ENCODE measurements around the gene SUMF1.

The SUMF1 gene

DNA sequence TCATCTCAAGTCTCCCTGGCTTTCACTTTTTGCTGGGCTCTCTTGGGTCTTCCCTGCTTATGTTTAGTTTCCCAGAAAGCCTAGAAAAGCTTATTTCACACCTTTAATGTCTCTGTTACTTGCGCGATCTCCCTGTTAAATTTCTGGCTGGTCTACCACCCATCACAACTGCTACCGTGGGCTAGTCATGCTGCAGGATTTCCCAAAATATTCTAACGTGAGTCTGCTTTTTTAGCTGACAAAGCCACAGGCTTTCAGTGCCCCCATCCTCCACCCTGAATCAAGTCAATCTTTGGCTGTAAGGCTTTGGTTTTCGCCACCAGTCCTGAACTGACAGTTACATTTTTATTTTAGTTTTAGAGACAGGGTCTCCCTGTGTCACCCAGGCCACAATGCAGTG is 74.1 kb downstream of the SUMF1 start:
- ChIA-PET POLR2A (no interaction called here), CTCF (interaction anchor here (1.1 kb wide), 1 partner anchor 42 kb away, joined by 3 read pairs; no protein-coding TSS in a partner anchor)
- DNase-seq (ENCODE audit: low read depth, low spot score): no peak
- no peak overlapping the region for H3K4me3 ChIP-seq (ENCODE audit: low read depth, low read length)
- TF ChIP-seq, protein P1, sequence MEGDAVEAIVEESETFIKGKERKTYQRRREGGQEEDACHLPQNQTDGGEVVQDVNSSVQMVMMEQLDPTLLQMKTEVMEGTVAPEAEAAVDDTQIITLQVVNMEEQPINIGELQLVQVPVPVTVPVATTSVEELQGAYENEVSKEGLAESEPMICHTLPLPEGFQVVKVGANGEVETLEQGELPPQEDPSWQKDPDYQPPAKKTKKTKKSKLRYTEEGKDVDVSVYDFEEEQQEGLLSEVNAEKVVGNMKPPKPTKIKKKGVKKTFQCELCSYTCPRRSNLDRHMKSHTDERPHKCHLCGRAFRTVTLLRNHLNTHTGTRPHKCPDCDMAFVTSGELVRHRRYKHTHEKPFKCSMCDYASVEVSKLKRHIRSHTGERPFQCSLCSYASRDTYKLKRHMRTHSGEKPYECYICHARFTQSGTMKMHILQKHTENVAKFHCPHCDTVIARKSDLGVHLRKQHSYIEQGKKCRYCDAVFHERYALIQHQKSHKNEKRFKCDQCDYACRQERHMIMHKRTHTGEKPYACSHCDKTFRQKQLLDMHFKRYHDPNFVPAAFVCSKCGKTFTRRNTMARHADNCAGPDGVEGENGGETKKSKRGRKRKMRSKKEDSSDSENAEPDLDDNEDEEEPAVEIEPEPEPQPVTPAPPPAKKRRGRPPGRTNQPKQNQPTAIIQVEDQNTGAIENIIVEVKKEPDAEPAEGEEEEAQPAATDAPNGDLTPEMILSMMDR (IDR thresholded peaks at IDR 0.05; ENCODE audit: insufficient read depth, low read length, missing control alignments): no peak

DNA sequence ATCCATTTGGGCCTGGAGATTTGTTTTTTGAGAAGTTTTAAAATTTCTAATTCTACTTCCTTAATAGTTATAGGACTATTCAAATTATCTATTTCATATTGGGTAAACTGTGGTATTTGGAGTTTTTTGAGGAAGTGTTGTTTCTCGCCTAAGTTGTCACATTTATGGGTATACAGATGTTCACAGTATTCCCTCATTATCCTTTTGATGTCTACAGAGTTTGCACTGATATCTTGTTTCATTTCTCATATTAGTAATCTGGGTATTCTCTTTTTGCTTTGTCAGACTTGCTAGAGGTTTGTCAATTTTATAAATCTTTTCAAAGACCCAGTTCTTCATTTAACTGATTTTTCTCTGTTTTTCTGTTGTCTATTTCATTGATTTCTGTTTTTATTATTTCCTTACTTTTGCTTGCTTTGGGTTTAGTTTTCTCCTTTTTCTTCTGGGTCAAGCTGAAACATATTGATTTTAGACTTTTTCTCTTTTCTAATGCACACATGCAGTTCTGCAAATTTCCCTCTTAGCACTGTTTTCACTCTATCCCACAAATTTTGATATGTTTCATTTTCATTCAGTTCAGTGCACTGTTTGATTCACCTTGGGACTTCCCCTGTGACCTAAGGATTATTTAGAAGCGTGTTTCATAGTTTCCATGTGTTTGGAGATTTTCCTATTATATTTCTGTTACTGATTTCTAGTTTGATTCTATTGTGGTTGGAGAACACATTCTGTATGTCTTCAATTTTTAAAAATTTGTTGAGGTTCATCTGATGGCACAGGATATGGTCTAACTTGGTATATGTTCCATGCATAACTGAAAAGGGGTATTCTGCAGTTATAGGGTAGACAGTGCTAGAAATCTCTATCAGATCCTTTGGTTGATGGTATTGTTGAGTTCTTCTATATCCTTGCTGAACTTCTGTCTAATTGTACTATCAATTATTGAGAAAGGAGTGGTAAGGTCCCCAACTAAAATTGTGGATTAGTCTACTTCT is 79.6 kb downstream of the SUMF1 start:
- no peak overlapping the region for H3K4me3 ChIP-seq (ENCODE audit: low read depth, low read length)
- ChIA-PET CTCF (no interaction called here), POLR2A (no interaction called here)
- TF ChIP-seq, protein P1 (IDR thresholded peaks at IDR 0.05; ENCODE audit: insufficient read depth, low read length, missing control alignments): no peak
- no peak for DNase-seq (ENCODE audit: low read depth, low spot score)

DNA sequence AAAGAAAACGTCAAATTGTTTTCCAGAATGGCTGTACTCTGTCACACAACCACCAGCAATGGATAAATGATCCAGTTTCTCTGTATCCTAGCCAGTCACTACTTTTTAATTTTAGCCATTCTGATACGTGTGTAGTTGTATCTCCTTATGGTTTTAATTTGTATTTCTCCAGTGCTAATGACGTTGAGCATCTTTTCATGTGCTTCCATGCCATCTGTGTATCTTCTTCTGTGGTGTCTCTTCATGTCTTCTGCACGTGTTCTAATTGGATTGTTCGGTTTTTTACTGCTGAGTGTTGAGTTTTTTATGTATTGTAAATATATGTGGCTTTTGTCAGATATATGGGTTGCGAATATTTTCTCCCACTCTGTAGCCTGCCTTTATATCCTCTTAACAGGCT is 81.9 kb downstream of the SUMF1 start:
- no peak overlapping the region for H3K4me3 ChIP-seq (ENCODE audit: low read depth, low read length)
- TF ChIP-seq, protein P1 (IDR thresholded peaks at IDR 0.05; ENCODE audit: insufficient read depth, low read length, missing control alignments): no peak
- DNase-seq (ENCODE audit: low read depth, low spot score): no peak
- ChIA-PET CTCF (no interaction called here), POLR2A (no interaction called here)

DNA sequence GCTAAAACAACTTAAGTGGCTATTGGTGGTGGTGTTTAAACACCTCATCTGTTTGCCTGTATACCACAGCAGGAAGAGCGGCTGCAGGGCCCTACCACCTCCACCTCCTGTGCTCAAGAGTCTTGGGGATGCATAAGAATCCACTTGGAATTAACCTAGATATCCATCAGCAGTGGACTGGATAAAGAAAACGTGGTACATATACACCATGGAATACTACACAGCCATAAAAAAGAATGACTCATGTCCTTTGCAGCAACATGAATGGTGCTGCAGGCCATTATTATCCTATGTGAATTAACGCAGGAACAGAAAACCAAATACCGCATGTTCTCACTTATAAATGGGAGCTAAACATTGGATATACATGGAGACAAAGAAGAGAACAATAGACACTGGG is 87.1 kb downstream of the SUMF1 start:
- ChIA-PET CTCF (no interaction called here), POLR2A (no interaction called here)
- H3K4me3 ChIP-seq (ENCODE audit: low read depth, low read length): no peak overlapping the region
- TF ChIP-seq, protein P1 (IDR thresholded peaks at IDR 0.05; ENCODE audit: insufficient read depth, low read length, missing control alignments): no peak
- no peak for DNase-seq (ENCODE audit: low read depth, low spot score)

DNA sequence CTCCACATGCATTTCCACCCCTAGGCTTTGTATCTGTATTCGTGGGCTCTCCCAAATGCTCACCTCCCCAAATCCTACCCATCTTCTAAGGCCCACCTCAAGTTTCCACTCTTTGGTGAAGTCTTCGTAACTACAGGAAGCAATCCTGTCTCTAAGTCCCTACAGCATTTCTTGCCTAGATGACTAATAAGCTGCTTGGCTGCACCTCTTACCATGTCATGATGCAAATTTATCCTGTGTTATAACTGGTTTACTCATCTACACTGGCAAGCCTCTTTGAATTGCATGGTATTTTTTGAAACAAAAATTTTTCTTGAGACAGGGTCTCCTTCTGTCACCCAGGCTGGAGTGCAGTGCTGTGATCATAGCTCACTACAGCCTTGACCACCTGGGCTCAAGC is 90.6 kb downstream of the SUMF1 start:
- CTCF ChIA-PET: interaction anchor here (0.7 kb wide), 1 partner anchor 26 kb away, joined by 3 read pairs; no protein-coding TSS in a partner anchor
- DNase-seq (ENCODE audit: low read depth, low spot score): no peak
- TF ChIP-seq, protein P1 (IDR thresholded peaks at IDR 0.05; ENCODE audit: insufficient read depth, low read length, missing control alignments): no peak
- POLR2A ChIA-PET: no interaction called here
- H3K4me3 ChIP-seq (ENCODE audit: low read depth, low read length): no peak overlapping the region

DNA sequence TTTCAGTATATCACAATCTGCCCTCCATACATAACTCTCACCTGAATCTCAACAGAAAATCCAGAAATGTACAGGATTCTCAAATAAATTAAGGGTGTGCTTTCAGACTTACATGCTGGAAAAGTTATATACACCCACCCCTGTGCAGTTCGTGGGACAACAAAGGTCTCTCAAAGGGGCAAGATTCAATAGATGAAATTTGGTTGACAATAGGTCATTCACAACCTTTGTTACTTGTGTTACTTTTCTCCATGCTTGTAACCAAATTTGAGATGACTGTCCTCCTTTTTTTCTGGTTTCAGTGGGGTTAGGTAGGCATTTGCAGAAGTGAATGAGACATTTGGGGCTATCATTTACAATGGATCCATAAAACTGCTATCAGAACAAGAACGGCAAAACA is 91.2 kb downstream of the SUMF1 start:
- ChIA-PET CTCF (no interaction called here), POLR2A (no interaction called here)
- no peak for DNase-seq (ENCODE audit: low read depth, low spot score)
- H3K4me3 ChIP-seq (ENCODE audit: low read depth, low read length): no peak overlapping the region
- TF ChIP-seq, protein P1 (IDR thresholded peaks at IDR 0.05; ENCODE audit: insufficient read depth, low read length, missing control alignments): no peak
